Cerebellar nuclear complex (tissue), 1 donor: ENCODE data around the gene MPEG1.

Experiments used
- DNase-seq, 2 experiments: peaks; one replicate each; lab custom pipeline; 2025; lab: John Stamatoyannopoulos, UW

Gene MPEG1

DNA sequence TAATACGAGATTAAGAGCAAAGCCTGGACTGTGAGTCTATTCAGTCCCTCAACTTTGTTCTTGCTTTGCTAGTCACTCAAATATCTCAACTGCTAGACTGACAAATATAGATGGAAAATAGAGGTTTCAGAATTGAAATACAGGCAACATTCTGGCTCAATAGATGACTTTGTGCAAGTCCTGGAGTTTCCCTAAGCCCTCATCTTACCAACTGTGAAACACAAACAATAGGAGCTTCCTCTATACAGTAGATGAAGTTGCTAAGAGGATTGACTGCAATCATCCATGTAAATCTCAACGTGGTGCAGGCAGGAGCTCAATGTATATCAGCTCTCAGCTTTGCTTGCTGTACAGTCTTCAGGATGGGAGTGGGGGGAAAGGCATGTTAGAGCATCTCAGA, 6.2 kb upstream of the MPEG1 start:
- DNase-seq, result no peak

DNA sequence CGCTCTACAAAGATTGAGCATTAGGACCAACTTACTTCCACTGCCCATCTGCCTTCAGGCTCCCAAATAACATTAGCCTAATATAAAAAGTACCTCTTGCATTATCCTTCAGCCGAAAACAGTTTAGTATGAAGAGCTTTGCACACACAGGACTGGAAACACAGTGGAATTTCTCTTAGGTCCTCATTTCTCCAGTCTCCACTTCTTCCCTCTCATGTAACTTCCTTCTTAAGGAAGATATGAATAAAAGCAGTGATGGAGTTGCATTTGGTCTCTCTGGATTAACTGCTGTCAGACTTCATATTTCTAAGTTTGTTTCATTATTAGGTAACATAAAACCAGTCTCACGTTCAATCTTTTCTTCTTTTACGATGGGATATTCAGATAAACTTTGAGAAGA, 5.6 kb upstream of the MPEG1 start:
- no peak for DNase-seq

DNA sequence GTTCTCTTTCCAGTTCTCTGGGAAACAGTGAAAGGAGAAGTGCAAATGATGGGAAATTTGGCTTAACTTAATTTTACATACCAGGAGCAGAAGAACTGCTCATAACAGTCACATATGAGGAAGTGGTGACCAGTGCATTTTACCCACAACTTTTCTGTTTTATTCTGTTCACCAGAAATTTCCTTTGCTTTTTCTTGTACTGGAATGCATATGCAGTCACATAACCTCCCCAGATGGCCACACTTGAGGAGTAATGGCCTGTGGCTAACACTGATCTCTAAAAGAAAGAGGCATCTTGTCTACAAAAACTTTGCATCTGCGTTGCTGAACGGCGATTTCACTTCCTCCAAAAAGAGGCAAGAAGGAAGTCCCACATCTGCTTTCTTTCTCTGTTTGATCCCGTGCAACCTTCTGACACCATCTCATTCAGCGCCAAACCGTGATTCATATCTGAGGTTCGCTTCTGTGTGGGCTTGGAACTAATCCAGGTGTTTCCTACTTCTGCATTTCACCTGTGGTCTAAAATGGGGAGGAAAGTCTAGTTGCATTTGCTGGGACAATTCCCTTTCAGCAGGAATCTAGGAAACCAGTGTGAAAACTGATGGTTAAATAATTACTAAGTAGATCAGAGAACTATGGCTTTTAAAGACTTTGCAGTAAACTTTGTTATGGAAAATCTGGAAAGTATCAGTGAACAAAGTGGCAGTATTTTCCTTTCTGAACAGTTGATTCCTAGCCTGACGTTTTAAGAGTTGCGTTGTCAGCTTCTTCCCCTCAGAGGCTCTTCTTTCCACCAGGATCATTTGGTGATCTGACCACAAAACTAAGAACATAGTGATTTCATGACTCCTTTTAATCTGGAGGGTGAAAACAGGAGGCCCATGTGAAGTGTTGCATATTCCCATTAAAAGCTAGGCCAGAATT, 4.2 kb upstream of the MPEG1 start:
- no peak for DNase-seq

DNA sequence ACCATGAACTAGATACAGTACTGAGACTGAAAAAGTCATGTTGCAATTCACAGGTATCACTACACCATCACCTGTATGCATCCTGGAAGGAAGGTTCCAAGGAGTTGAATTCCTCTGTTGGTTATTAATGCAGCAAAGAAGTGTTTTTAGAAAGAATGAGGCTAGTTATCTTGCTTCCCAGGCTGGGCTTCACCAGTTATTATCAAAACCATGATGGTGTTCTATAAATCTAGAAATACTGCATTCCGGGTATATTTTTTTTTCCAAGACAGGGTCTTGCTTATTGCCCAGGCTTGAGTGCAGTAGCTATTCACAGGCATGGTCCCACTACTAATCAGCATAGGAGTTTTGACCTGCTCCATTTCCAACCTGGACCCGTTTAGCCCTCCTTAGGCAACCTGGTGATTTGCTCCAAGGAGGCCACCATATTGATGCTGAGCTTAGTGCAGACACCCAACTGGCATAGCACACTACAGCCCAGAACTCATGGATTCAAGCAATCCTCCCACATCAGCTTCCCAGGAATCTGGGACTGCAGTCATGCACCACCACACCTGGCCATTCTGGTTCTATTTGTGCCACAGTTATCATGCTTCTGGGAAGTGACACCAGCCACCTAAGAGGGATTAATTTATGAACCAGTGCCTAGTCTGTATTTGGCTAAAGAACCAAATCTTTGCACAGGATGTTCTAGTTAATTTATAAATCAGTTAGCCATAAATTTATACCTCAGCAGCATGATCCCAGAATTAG, 1.6 kb upstream of the MPEG1 start:
- DNase-seq, result no peak

DNA sequence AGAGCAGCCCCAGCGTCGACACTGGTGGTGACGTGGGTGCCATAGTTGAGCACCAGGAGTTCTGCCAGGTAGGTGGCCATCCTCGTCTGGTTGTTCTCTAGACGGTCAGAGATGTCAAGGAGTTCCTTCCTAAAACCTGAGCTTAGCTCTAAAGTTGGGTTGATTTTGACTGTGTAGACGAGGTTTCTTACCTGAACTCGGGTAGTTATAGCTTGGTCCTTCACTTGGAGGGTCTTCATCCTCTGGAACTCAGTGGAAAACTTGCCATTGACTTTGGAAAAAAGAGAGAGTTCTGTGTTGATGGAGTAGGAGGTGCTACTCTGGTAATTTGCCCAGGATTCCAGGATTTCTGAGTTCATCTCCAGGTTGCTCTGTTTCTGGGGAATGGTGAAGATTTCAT, 505 bp downstream of the MPEG1 start:
- DNase-seq, result no peak

DNA sequence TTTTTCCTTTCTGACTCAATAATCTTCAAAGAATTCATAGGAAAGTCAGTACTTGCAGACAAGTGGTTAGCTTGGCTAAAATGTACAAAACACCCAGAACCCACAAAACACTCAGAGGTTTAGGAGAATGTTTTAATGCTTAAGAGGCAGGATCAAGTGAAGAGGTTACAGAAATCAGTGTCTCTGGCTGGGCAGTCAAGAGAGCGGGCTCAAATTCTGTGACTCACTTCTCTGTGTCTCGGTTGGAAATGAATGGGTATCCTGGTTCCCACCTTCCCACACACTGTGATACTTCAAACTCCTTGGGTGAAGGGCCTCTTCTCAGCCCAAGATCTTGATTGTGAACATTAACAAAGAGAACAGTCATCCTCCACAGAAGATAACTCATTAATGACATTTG, 3.8 kb downstream of the MPEG1 start:
- no peak for DNase-seq

DNA sequence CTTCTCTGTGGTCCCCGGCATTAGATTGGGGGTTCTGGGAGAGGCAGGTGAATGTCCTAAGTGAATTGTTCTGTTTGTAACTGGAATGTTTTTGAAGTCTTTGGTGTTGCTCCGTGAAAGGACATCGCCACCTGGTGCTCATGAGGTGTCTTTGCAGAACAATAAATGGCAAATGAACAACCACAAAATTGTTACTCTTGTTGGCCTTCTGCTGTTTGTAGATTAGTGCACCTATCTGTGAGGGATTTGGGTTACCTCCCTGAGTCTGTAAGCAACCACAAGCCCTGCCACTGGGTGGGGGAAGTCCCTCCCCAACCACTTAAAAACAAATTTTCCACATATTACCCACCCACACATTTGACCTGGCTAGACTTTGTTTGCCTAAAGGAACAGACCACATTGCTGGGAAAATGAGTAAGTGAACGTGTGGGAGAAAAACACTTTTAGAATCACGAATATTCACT, 4.7 kb downstream of the MPEG1 start:
- DNase-seq, result no peak

DNA sequence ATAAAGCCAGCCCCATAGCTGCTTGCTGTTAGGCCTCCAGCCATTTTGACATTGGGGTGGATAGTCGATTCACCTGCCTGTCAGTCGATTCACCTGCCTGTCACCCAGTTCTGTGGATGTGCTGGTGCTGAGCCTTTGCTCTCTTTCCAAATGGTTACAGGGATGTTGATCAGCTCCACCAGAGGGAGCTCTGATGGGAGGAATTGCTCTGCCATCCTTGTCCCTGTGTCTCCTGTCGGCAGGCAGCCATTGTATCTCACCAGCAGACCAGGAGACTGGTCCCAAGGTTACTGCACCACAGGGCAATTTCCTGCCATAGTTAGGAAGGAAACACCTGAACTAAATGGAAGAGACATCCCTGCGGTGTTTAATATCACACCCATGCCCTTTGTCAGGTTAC, 6.1 kb downstream of the MPEG1 start:
- DNase-seq, result no peak

DNA sequence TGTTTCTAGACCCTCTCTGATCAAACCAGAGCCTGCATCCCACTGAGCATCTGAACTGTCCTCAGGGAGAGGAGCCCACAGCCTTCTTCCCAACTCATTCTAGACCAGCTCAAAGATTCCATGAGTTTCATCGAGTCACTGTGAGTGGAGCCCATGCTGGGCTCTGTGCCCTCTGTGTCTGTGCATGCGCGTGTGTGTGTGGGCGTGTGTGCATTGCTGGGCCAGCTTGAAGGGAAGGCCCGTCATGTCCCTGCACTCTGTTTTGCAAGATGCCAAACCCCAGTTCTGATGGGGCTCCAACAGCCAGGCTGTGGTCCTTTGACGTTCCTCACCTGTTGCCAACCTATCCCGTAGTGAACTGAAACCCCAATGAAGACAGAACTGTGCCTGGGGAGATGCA, 7.1 kb downstream of the MPEG1 start:
- DNase-seq, result no peak

DNA sequence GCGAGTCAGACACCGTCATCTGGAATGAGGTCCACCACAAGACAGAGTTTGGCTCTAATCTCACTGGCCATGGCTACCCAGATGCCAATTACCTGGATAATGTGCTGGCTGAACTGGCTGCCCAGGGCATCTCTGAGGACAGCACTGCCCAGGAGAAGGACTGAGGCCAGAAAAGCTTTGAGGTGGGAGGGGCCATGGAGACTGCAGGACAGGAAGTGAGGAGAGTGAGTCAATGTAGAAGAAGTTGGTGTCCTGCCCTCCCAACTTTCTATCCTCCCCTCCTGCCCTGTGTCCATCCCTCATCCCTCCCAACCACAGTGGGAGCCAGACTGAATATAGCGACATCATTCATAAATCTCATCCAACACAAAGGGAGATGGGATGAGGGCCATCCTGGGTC, 8.0 kb downstream of the MPEG1 start:
- no peak for DNase-seq

DNA sequence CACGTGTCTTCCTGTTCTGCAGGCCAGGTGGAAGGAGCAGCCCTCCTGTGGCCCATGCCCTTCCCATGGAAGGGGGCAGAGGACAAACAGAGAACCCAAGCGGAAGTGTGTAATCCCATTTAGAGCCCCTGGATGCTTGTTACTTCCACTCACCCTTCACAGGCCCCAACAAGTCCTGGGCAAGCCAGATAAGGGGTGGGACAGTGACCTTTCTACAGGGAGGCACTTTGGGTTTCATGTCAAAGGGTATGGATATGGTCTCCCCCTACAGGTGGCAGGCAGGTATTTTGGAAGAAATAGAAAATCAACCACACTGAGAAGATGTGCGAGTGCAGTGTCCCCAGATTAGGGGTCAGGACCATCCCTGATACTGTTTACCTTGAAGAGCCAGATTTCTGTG, 11.4 kb downstream of the MPEG1 start:
- DNase-seq, result no peak

DNA sequence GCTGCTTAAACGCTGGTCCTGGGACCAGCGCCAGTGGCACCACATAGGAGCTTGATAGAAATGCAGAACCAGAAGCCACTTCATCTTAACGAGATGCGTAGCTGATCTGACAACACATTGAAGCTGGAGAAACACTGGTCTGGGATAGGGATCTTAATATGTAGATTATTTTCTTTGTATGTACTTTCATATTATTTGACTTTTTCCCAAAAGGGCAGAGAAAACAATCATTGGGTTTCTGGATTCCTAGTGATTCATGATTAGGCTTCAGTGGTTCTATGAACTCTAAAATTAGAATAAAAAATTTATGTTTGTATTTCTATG, 12.3 kb downstream of the MPEG1 start:
- no peak for DNase-seq

DNA sequence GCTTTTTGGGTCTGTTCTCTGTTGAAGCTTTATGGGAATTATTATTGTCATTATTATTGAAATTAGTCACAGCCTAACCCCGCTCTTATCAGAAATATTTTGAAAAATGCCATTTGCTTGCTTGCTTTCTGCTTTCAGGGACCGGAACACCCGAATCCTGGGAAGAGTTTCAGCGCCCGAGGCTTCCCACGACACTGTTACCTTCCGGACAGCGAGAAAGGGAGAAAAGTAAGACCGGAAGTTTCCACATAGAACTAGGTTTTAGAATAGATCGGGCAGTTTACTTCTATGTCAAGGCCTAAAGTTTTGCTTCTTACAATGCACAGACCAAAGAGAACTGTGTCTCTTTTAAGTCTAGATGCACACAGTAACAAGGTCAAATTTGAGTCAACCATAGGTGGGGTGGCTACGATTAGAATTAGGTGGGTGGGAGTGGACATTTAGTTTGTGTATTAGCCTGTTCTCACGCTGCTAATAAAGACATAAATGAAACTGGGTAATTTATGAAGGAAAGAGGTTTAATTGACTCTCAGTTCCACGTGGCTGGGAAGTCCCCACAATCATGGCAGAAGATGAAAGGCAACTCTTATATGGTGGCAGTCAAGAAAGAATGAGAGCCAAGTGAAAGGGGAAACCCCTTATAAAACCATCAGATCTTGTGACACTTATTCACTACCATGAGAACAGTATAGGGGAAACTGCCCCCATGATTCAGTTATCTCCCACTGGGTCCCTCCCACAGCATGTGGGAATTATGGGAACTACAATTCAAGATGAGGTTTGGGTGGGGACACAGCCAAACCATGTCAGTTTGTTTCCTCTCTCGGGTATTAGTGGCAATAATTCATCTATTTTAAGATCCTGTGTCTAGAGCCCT, 12.9 kb downstream of the MPEG1 start:
- no peak for DNase-seq

DNA sequence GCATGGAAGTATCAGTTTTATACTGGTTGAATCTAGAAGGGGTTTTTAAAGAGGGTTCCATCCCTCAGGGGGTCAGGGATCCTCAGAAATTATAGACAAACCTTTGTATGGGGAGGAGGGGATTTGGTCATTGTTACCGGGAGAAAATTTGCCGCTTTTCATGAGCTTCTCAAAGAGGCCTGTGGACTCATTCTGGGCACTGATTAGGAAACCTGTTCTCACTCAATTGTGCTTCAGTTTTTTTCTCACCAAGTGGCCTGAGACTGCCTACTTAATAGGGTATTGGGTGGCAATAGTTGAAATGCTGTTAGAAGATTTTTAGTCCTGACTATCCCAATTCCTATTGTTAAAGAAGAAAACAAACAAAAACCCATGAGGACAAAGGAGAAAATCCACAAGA, 14.0 kb downstream of the MPEG1 start:
- no peak for DNase-seq

DNA sequence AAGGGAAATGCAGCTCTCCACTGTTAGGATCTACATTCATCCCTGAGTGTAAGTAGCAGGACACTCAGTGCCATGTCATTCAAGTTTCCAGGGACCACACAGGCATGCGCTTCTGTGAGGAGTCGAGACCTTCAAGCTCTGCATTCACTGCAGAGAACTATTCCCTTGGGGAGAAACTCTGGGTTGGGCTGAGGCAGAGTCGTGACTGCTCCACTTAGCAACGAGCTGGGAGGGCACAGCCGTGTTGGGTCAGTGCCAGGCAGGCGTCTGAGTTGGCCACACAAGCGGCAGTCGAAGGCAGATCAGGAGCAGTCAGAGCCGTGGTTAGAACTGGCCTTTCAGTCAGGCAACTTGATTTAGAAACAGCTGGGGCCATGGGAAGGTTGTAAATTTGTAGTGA, 14.7 kb downstream of the MPEG1 start:
- no peak for DNase-seq

DNA sequence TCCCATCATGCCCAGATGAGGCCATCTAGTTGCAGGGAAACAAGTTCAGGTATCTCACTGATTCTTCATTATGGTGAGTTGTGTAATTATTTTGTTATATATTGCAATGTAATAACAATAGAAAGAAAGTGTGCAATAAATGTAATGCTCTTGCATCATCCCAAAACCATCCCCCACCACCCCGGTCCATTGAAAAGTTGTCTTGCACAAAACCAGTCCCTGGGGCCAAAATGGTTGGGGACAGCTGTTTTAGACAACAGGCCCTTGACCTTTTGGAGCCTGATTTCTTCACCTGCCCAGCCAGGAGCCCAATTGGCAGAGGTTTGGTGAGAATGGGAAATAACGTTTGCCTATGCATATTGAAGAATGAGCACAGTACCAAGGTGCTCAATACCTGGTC, 15.9 kb downstream of the MPEG1 start:
- no peak for DNase-seq

DNA sequence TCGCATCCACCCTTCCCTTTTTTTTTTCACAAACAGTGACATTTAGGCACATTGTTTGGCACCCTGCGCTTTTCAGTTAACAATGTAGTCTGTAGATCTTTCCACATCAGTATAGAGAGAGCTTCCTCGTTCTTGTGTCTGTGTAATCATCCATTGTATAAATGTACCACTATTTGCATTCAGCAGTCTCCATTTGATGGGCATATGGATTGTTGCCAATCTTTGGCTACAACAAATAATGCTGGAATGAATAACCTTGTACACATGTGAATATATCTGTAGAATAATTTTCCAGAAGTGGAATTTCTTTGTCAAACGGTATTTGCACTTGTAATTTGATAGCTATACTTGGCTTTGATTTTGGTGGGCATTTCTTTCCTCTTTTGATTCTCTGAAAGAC, 17.1 kb downstream of the MPEG1 start:
- no peak for DNase-seq

DNA sequence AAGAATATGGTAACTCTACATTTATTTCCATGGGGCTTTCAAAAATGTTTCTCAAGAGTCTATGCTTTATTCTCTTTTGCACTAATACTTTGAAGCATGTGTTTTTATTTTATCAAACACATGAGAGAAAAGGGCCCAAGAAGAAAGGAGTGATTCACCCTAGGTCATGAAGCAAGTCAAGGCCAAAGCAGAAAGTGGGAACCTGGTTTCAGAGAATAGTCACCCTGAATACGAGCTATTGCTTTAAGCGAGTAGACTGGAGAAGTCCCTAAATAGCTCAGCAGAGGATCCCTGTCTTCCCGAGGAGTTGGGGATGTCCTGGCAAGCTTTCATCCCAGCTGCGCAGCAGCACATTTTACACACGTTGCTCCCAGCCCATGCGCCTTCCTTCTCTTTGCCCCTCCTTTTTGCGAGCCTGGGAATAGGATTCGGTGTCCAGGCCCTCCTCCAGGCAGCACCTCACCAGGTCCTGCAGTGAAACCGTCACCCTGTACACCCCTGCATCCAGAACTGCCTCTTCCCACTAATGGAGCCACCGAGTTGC, 19.1 kb downstream of the MPEG1 start:
- DNase-seq, result no peak

DNA sequence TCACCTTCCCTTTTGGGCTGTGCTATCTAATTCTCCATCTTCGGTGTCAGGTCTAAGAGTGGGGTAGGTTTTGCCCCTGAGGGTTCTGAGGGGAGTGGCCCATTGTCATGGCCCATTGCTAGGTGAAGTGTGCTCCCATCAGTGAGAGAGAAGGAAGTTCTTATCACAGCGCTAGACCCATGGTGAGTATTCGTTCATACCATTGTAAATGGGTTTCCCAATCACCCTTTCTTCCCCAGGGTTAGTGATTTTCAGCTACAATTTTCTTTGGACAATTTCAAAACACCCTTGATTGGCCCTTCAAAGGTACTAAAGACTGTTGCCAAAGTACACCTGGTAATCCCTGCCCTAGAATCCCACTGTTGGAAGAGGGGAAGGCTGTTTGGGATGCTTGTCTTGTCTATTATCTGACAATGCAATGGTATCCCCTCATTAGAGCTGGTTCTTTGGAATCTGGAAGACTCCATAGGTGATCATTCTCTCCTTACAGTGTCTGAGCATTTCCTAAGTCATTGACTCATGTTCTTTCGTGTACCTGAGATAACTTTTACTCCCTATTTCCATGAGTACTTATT, 20.2 kb downstream of the MPEG1 start:
- DNase-seq, result no peak

DNA sequence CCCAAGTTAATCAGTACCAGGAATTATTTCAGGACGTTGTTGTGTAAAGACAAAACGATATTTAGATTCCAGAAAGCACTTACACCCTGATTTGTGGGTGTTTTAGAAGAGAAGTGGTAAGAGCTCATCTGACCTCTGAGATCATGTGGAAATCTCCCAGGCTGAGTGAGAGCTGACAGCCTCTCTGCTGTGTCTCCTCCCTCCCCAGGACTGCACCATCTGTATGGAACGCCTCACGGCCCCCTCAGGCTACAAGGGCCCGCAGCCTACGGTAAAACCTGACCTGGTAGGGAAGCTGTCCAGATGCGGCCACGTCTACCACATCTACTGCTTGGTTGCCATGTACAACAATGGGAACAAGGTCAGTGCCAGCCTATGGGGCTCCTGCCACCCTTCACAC, 20.8 kb downstream of the MPEG1 start:
- DNase-seq, result no peak

DNA sequence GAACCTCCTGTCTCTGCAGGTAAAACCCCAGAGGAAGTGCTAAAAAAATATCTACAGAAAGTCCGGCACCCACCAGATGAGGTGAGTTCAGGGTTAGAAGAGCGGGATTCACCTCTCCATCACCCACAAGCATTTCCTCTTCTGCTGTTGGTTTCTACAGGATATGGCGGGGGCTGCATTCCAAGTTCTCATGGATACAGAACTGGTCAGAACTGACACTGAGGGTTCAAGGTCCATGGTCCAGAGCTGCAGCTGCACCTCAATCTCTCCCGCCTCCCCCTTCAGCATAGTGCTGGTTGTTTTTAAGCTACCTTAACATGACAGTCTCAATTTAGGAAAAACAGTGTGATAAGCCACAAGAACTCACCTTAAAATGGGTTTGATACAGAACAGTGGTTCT, 21.6 kb downstream of the MPEG1 start:
- DNase-seq, result no peak

DNA sequence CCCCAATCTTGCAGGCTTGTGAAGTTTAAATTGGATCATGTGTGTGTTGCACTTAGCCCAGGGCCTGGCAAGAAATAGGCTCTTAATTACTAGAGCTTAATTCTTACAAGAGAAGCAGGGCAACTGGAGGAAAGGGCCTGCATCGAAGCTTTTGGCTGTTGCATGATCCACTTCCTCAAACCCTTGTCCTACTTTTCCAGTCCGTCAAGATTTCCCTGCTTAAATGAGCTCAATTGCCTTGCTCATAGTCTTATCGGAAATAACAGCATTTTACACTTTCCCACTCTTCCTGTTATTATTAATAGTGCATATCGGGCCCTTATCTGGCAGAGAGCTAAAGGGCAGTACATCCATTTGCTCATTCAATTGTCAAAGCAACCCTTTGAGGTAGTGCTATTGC, 22.7 kb downstream of the MPEG1 start:
- no peak for DNase-seq
